Activated CD4-positive, CD25-positive, alpha-beta regulatory T cell treated with anti-CD3 and anti-CD28 coated beads, Interleukin-2, amount 50 U/mL, for 24 hours (primary cell): ENCODE data around the gene DYNC2I2.
"Not testable (repeated sequence)": the region's sequence is repeated elsewhere in the genome, so short reads cannot be mapped to it uniquely, and the experiment has no call there.

Experiments
- ATAC-seq, 2 donors: fragments of 150-1000 bp; cut with Tn5 transposase; one replicate each; pipeline ENCODE4 v1.10.0; 2021; ENCODE audit warnings: mild to moderate bottlenecking in 1 of 2, moderate library complexity in 1 of 2

The DYNC2I2 gene

DNA sequence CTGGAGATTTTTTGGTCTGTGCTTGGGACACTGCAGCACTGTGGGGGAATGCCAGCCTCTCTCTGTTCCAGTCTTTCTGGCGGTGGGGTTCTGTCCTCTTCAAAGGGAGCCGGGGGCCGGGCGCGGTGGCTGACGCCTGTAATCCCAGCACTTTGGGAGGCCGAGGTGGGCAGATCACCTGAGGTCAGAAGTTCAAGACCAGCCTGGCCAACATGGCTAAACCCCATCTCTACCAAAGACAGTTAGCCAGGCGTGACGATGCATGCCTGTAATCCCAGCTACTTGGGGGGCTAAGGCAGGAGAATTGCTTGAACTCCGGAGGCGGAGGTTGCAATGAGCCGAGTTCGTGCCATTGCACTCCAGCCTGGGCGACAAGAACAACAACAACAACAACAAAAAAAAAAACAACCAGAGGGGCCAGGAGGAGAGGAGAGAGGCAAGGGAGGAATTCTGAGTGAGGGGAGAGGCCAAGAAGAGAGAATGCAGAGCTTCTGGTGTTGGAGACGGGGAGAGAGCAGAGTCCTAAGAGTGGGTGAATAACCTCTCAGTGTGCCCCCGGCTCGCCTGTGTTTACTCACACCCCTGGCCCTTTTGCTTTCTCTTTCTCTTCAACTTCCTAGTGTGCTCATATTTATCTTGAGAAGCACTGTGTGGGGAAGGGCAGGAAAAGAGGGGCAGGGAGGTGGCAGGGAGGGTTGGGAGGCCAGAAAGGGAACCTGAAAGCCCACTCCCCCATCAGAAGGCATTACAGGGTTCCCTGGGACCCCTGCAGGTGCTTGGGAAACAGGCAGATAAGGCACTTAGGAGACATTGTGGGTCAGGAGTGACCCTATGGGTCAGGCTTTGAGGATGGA is 29.2 kb upstream of the DYNC2I2 start:
- peak; percentile 25 to 29 for ATAC-seq

DNA sequence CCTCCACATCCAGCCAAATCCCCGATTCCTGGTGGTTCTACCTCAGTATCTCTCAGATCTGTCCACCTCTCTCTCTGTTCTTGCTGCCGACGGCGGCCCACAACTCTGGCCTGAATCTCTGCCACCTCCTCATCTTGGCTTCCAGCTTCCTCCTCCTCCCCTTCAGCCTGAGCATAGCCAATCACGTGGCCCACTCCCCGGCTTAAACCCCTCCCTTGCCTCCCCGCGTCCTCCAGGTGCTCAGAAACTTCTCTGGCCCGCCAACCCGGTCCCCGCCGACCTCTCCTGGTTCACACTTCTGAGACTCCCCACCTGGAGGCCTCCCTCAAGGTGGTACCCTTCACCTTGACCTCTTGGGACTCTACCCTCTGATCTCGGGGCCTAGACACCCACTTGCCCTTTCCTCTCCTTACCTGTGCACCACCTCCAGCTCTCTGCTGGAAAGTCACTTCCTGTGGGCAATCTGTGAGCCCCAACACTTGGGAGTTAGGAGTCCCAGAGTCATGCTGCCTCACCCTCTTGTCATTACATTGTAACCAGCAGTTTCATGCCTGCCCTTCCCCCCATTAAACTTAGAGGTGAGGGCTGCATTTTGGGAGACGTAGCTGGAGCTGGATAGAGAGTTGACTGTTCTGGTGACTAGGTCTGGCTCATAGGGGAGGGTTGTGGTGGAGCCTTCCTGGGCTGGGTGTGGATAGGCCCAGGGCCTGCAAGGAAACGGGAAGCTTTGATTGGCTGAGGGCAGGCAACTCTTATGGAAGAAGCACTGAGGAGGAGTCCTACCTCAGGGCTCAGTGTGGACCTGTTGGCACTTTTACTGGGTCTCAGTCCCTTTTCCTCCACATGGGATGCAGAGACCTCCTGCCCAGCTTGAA is 27.9 kb upstream of the DYNC2I2 start:
- ATAC-seq = peak; percentile 52

DNA sequence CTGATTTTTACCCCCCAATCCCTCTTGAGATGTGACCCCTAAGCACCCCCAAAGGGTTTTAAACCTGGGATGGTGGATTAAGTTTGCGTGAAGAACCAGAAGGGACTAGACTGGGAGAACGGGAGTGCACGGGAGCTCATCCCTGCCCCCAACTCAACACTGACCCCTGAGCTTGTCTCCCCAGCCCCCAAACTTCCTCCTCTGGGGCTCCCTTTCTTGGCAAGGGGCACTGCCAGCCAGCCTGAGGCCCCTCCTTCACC is 27.3 kb upstream of the DYNC2I2 start:
- ATAC-seq = no peak

DNA sequence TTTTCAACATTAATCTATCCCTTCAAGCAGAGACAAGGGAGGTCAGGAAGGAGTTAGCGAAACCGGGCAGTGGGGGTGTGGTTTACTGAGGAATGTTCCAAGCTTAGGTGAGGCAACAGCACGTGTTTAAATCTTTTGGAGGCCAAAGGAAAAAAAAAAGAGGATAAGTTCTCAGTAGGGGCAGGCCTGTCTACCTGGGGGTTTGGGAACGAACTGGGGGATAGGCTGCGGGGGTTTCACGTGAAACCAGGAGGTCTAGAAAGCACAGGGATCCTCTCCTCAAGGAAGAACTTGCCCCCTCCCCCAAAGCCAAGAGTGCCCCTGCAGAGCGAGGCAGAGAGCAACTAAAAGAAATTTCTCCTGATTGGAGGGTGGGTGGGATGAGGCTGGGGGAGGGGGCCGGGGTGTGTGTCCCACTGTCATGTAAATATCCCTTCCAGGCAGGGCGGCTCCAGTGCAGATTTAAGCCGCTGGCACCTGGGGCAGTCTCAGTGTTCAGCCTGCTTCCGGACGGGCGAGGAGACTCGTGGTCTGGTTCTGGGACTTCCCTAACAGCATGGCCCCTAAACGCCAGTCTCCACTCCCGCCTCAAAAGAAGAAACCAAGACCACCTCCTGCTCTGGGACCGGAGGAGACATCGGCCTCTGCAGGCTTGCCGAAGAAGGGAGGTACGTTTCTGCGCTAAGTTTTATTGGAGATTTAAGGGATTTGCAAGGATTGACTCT is 26.9 kb upstream of the DYNC2I2 start:
- no peak for ATAC-seq

DNA sequence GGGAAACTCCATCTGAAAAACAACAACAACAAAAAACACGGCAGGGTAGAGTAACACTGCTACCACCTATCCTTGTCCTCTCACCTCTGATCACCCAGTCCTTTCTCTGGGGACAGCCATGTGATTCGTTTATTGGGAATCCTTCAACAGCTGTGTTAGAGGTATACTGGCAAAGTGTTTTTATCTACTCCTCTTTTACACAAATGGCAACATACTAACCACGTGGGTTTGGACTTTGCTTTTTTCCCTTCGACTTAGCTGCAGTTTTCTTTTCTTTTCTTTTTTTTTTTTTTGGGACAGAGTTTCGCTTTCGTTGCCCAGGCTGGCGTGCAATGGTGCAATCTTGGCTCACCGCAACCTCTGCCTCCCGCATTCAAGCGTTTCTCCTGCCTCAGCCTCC is 21.1 kb upstream of the DYNC2I2 start:
- no peak for ATAC-seq

DNA sequence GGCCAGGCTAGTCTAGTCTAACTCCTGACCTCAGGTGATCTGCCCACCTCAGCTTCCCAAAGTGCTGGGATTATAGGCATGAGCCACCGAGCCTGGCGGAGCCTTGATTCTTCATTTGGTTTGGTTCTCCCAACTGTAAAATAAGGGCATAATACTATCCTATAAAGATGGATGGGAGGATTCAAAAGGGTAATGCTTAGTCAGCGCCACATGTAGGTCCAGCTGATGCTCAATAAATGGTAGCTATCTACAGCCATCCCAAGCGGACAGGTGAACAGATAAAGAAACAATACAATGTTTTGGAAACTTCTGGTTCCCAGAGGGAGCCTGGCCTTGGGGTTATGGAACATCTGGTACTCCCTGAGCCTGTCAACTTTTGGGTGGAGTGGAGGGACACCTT is 18.7 kb upstream of the DYNC2I2 start:
- ATAC-seq = no peak

DNA sequence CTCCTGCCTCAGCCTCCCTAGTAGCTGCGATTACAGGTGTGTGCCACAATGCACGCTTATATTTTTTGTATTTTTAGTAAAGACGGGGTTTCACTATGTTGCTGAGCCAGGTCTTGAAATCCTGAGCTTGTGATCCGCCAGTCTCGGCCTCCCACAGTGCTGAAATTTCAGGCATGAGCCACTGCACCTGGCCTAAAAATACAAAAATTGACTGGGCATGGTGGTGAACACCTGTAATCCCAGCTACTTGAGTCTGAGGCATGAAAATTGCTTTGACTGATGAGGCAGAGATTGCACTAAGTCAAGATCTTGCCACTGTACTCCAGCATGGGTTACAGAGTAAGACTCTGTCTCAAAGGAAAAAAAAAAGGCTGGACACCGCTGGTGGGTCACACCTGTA is 13.1 kb upstream of the DYNC2I2 start:
- ATAC-seq = no peak

DNA sequence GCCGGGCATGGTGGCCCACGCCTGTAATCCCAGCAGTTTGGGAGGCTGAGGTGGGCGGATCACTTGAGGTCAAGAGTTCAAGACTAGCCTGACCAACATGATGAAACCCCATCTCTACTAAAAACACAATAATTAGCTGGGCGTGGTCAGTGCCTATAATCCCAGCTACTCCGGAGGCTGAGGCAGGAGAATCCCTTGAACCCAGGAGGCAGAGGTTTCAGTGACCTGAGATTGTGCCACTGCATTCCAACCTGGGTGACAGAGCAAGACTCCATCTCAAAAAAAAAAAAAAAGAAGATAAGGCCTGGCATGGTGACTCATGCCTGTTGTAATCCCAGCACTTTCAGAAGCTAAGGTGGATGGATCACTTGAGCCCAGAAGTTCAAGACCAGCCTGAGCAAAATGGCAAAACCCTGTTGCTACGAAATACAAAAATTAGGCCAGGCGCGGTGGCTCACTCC is 9.9 kb upstream of the DYNC2I2 start:
- ATAC-seq = not testable (repeated sequence)

DNA sequence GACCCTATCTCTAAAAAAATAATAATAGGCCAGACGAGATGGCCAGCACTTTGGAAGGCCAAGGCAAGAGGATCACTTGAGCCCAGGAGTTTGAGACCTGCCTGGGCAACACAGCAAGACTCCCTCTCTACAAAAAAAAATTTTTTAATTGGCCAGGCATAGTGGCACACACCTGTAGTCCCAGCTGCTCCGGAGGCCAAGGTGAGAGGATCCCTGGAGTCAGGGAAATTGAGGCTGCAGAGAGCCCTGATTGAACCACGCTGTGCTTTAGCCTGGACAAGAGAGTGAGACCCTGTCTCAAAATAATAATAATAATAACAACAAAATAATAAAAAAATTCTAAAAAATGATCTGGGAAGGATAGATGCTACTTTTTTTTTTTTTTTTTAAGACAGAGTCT is 1.1 kb upstream of the DYNC2I2 start:
- no peak for ATAC-seq

DNA sequence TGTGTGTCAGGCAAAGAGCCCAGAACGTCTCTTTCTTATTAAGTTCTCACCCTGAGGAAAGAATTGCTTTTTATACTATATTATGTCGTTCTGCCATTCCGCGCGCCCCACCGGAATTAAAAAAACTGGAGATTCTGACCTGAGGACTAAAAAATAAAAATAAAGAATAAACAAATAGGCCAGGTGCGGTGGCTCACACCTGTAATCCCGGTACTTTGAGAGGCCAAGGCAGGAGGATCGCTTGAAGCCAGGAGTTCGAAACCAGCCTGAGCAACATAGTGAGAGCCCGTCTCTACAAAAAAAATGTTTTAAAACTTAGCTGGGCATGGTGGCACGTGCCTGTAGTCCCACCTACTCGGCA is 677 bp upstream of the DYNC2I2 start:
- no peak for ATAC-seq

DNA sequence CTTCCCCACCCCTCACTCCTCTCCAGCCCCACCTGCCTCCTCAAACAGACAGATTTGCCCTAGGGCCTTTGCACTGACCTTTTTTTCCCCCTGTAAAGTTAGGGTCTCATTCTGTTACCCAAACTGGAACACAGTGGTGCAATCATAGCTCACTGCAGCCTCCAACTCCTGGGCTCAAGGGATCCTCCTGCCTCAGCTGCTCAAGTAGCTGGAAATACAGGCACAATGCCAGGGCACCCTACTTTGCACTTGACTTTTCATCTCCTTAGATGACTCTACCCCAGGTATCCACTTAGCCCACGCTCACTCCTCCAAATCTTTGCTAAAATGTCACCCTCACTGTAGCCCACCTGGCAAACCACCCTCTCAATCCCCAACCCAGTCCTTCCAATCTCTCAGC is 2.2 kb downstream of the DYNC2I2 start:
- ATAC-seq = no peak

DNA sequence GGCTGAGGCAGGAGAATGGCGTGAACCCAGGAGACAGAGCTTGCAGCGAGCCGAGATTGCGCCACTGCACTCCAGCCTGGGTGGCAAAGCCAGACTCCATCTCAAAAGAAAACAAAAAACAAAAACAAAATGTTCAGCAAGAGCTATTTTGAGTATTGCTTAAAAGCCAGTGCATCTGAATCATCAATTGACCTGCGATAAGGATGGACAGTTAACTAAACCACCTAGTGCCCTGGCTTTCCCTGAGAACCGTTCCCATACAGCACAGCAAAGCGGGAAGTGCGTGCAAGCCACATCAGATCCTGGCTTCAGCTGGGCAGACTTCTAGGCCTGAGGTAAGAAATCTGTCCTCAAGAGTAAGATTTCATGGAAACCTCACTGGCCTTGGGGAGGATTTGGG is 2.7 kb downstream of the DYNC2I2 start:
- ATAC-seq = no peak

DNA sequence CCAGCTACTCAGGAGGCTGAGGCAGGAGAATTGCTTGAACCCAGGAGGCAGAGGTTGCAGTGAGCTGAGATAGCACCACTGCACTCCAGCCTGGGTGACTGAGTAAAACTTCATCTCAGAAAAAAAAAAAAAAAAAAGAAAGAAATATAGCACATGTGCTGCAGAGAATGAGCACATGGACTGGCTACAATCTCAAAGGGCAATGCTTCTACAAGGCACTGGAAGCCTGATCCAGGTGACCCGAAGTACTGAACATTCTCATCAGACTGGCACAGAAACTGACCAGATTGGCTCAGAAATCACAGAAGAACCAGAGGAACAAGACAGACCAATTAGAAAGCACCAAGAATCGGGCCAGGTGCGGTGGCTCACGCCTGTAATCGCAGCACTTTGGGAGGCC is 4.8 kb downstream of the DYNC2I2 start:
- no peak for ATAC-seq

DNA sequence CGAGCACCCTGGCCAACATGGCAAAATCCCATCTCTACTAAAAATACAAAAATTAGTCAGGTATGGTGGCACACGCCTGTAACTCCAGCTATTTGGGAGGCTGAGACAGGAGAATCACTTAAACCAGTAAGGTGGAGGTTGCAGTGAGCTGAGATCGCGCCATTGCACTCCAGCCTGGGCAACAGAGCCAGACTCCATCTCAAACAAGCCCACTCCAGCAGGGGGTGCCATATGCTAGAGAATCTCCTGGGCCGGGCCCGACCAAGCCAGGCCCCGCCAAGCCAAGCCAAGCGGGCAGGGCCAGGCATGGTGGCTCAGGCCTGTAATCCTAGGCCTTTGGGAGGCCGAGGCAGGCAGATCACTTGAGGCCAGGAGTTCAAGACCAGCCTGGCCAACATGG is 8.4 kb downstream of the DYNC2I2 start:
- ATAC-seq = peak; percentile 91 to 95

DNA sequence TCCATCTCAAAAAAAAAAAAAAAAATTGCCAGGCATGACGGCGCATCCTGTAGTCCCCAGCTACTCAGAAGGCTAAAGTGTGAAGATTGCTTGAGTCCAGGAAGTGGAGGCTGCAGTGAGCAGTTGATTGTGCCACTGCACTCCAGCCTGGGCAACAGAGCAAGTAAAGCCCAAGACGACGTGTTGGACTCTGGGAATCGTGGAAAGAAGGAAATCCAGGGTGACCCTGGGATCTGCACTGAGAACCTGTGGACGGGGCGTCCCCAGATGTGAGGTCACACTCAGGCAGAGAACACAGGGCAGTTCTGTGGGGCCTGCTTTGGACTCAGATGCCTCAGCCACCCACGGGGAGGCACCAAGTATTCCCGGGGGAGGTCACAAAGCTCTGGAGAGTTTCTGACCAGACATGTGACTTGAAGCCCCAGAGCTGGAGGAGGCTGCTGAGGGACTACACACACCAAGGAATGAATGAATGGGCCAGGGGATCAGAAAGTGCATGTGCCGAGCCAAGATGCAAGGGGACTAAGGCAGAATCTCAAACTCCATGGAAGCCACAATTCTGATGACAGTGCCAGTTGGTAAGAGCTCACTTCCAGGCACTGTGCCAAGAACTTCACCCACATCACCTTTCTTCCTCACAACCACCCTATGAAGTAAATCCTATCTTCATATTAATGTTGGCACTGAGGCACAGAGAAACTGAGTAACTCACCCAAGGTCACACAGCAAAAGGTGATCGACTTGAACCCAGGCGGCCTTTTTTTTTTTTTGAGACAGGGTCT is 12.9 kb downstream of the DYNC2I2 start:
- ATAC-seq = peak in 1 of 2 donors; percentile 22

DNA sequence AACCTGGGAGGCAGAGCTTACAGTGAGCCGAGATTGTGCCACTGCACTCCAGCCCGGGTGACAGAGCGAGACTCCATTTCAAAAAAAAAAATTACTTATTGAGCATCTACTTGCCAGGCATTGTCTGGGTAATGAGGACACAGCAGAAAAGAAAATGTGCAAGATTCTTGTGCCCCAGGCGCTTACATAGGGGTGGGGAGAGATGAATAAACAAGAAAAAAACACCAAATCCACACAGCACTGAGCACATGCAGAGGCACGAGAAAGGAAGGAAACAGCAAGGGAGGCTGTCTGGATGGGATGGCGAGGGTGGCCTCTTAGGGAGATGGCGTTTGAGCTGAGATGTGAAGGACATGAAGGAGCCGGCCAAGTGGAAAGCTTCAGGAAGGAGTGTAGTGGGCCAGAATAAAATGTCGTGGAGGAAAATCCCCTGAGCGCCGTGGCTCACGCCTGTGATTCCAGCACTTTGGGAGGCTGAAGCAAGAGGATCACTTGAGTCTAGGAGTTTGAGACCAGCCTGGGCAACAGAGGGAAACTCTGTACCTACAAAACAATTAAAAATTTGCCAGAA is 13.9 kb downstream of the DYNC2I2 start:
- no peak for ATAC-seq

DNA sequence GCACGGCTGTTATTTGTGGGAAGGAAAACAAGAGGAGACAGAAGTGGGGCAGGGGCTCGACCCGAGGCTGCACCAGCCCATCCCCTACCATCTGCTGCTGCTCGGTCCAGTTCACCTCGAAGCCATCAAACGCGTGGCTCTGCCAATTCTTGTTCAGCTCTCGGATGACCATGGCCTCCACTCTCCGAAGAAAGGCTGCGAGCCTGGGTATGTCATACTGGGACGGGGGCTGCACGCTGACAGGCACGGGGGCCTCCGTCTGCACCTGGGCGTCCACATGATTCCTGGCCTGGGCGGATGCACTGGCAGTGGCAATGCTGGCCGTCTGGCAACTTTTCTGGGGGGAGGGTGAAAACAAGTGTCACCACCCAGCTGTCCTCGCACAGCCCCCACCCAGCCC is 16.0 kb downstream of the DYNC2I2 start:
- ATAC-seq = no peak

DNA sequence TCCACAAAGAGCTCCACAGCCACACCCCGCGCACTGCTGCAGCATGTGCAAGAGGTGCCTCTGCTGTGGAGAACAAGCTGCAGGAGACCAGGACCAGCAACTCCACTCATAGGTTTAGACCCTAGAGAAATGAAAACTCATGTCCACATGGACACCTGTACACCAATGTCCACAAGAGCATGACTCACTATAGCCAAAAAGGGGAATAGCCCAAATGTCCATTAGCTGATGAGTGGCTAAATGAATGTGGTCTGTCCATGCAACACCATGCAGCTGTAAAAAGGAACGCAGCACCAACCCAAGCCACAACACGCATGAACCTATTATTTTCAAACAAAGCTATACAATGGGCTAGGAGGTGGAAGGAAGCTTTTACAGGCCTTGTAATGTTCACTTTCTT is 18.1 kb downstream of the DYNC2I2 start:
- no peak for ATAC-seq

DNA sequence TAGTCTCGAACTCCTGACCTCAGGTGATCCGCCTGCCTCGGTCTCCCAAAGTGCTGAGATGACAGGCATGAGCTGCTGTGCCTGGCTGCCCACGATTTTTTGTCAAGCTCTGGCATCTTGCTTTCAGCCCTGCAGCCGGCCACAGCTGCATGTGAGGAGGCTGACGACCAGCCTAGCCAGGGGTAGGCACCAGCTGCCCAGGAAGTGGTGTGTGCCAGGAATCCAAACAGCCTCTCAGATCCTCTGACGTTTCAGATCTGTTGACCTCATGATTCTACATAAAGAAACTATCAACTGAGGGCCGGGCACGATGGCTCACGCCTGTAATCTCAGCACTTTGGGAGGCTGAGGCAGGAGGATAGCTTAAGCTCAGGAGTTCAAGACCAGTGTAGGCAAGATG is 19.0 kb downstream of the DYNC2I2 start:
- no peak for ATAC-seq

DNA sequence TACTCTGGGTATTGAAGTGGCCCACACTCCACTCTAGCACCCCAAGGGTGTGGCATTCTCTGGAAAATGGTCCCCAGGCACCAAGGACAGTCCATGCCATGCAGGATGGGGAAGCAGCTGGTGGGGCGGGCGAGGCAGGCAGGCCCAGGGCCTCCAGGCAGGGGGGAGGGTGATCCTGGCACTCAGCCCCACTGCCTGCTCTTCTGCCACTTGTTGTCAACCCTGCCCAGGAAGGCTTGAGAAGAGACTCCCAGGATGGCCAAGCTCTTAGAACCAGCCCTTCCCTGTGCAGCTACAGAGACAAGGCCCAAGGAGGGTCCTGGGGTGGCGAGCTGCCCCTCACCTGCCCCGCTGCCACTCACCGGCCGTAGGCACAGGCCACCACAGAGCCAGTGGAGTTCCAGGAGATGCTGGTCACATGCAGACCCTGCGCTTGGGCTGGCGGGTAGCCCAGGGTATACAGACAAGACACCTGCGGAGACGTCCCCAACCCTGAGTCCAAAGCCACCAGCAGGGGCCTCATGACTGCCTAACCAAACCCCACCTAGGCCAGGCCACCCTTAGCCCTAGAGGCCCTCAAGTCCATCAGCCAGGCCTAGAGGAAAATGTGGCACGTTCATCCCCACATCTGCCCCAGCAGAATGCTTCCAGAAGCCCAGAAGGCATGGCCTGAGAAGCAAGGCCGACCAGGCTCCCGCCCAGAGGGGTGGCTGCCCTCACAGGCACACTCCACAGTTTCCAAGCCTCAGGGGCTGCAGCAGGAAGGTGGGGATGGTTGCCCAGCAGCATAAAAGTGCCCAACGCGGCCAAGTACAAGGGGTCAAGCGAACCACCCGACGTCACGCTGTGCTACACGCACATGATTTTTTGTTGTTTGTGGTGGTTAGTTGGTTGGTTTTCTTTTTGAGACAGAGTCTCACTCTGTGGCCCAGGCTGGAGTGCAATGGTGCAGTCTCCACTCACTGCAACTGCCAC is 19.8 kb downstream of the DYNC2I2 start:
- no peak for ATAC-seq

DNA sequence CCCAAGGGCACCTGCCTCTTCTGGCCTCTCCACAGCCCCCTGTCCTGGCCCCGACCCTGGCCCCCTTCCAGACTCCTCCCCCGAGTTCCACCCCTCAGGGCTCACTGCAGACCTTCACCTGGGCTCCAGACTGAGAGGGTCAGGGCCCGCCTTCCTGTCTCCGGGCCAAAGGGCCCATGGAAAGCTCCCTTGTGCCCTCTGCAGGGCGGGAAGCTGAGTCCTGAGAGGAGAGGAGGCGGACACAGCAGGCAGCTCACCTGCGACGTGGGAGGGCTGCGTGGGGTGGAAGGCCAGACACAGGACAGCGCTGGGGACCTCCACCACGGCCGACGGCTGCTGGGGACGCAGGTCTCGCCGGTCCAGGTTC is 20.6 kb downstream of the DYNC2I2 start:
- ATAC-seq = no peak
